DMS114 treated with DMSO at 0.1 percent for 48 hours (cell line): ENCODE measurements around the gene KLHL17.
"Not testable (repeated sequence)": the region's sequence is repeated elsewhere in the genome, so short reads cannot be mapped to it uniquely, and the experiment has no call there.

Experiments used
- DNase-seq: peaks from one replicate; lab custom pipeline; 2025; ENCODE audit not compliant: unreplicated experiment; lab: John Stamatoyannopoulos, UW

KLHL17 gene

DNA sequence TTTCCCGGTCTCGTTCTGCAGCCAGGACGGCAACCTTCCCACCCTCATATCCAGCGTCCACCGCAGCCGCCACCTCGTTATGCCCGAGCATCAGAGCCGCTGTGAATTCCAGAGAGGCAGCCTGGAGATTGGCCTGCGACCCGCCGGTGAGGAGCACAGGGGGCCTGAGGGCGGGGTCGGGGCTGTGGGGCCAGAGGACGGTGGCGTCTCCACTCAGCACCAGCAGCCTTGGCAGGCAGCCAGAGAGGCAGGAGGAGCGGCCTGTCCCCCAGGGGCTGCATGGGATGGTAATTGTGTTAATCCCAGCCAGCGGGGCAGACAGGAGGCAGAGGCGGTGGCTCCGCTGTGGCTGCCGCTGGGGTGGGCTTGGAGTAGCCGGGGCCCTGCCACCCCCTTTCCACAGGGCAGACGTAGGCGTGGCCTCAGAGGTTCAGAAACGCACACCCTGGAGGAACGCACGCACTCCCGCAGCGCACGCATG lies 24.6 kb upstream of the KLHL17 start:
- no peak for DNase-seq

DNA sequence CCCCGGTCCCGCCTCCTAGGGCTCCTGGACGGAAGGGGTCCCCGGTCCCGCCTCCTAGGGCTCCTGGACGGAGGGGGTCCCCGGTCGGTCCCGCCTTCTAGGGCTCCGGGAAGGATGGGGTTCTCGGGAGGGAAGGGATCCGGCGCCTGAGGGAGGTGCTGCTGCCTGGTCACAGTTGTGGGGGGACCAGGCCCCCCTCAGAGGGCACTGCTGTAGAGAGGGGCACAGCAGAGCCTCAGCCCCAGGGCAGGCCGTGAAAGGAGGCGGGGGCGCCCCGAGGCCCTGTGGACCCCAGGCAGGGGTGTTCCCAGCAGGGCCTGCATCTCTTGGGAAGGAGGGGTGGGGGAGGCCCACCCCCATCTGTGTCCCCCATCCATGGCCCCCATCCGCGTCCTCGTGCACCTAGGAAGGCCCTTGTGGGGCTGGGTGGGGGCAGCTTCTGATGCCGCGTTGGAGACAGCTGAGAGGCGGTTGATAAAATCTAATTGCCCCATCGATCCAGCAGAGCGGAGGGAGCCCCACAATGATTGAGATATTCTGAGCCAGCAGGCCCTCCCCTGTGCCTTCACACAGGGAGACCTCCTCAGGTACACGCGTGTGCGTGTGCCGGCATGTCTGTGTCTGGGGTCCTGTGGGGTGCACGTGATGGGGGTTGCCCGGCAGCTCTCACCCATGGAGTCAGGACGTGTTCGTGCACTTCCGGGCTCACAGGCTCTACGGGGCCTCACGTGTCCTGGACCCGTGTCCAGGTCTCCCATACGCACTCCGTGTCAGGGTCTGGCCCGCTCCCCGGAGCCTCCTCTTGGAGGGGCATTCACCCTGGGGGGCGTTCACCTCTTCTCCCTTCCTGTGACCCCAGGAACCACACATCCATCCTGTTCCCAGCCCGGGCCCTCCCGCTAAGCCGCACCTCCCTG lies 23.8 kb upstream of the KLHL17 start:
- DNase-seq: no peak

DNA sequence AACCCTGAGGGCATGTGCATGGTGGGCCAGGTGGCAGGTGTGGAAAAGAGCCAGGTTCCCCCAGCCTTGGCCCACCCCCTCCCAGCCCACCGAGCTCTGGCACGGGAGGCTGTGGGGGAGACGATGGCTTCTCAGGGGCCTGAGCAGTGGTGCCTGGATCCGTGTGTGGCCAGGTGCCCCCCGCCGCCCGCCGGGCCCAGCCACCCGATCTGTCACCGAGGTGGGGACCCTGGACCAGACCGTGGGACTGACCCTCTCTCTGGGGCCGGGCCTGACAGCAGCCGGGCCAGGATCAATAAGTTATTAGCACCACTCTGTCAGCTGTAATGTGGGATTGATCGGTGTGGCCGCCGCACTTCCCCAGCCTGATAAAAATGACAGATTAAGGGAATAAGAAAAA lies 22.9 kb upstream of the KLHL17 start:
- DNase-seq: no peak

DNA sequence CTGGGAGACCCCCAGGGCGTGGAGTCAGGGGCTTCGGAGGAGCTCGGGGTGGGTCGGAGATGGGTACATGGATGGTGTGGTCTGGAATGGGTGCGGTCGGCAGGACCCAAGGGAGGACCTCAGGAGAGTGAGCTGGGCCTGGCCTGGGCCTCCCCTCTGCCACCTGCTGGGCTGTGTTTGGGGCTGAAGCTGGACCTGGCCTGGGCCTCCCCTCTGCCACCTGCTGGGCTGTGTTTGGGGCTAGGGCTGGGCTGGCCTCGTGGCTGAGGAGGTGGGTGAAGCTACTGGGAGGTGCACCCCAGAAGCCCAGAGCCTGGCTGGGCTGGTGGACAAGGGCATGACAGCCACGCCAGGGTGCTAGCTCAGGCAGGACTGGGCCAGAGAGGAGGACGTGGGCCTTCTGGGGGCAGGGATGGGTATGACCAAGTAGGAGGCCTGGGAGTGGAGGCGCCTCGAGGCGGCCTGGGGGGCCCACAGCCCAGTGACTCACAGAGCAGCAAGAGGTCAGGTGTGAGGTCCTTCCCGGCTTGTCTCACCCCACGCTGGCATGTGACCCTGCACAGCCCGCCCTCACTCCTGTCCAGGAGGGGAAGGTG lies 22.2 kb upstream of the KLHL17 start:
- peak; percentile 32 for DNase-seq

DNA sequence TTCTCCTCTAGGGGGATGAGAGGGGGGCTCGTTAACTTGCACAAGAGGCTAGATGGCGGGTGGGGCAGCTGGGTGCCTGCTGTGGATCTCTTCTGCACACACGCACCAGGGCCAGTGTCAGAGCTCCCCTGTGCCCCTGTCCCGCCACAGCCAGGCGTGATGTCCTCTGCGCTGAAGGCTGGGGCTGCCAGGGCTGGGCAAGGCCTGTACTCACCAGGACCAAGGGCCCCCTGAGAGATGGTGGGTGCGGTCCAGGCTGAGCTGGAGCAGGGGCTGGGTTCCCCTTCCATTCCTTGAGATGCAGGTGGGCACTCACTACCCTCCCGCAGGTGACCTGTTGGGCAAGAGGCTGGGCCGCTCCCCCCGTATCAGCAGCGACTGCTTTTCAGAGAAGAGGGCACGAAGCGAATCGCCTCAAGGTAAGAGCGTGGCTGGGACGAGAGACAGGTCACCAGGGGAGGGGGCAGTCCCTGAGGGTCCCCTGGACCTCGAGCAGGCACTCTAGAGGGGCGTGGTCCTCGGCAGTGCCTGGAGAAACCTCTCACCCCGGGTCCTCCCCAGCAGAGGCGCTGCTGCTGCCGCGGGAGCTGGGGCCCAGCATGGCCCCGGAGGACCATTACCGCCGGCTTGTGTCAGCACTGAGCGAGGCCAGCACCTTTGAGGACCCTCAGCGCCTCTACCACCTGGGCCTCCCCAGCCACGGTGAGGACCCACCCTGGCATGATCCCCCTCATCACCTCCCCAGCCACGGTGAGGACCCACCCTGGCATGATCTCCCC lies 21.5 kb upstream of the KLHL17 start:
- DNase-seq: no peak

DNA sequence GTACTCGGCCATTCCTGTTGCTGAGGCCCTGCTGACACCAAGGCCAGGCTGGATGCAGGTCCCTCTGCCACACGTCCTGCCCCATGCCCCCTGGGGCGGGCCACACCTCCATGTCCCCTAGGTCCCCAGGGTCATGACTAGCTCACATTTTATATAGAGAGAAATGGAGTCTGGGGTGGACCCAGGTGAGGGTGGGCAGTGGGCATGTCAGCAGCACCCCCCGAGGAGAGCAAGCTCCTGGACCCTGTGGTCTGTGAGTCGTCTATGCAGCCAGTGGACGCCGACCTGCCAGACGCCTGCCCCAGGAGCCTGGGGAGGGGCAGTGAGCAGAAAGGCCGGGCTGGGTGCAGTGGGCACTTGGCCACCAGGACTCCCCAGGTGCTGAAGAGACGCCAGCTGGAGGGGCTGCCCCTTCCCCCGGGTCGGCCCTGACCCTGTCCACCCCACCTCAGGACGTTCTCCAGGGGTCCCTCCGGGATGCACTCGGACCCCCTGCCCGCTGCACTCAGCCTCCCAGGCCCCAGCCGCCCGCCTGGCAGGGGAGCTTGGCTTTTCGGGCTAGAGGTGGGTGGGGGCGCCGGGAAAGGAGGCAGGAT lies 20.8 kb upstream of the KLHL17 start:
- no peak for DNase-seq

DNA sequence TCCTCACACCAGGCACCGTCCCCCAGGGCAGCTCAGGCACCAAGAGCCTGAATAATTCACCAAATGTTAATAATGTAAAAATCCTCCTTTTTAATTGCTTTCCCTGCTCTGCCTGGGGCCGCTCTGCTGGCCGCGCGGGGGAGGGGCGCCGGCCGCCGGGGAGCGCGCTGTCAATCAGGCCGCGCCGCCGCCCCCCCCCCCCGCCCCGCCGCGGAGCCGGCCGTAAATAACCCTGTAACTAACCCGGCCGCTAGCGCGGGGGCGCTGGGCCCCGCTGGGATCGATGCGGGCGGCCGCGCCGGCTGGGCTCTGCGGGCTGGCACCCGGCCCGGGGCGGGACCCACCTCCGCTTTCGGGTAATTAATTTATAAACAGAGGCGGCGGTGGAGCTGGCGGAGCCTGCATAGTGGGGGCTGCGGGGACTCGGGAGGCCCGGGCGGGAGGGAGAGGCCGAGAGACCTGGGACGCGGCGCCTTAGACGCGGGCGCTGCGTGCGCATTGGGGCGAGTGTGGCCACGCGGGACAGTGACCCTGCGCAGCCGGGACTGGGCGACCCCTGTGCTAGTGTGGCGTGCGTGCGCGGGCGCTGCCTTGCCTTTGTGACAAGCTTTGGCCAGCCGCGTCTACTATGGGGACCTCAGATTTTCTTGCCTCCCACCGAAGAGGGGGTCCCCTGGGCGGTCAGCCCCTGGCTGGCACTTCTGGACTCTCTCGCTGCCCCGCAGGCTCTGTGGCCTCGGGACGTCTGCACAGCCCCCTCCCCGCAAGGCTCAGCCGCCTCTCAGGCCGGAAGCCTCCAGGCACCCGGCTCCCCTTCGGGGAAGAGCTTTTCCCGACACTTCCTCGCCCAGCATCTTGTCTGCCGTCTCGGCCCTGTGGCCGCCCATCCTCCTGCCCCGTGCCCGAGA lies 20.0 kb upstream of the KLHL17 start:
- DNase-seq: no peak

DNA sequence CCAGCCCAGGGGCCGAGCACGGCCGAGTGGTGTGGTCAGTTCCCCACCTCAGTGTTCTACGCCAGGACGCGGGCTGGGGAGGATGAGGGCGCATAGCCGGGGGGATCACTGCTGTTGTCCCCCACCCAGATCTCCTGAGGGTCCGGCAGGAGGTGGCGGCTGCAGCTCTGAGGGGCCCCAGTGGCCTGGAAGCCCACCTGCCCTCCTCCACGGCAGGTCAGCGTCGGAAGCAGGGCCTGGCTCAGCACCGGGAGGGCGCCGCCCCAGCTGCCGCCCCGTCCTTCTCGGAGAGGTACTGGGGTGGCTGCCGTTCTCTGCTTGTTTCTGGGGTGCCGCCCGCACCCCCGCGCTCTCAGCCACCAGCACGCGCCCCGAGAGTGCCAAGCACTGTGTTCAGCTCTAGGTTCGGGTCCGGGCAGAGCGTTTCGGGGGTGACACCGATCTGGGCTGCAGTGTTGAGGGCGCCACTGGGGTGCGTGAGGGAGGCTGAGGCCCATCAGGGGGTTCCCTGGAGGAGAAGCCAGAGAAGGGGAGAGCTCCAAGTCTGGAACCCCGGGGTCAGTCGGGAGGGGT lies 19.3 kb upstream of the KLHL17 start:
- no peak for DNase-seq

DNA sequence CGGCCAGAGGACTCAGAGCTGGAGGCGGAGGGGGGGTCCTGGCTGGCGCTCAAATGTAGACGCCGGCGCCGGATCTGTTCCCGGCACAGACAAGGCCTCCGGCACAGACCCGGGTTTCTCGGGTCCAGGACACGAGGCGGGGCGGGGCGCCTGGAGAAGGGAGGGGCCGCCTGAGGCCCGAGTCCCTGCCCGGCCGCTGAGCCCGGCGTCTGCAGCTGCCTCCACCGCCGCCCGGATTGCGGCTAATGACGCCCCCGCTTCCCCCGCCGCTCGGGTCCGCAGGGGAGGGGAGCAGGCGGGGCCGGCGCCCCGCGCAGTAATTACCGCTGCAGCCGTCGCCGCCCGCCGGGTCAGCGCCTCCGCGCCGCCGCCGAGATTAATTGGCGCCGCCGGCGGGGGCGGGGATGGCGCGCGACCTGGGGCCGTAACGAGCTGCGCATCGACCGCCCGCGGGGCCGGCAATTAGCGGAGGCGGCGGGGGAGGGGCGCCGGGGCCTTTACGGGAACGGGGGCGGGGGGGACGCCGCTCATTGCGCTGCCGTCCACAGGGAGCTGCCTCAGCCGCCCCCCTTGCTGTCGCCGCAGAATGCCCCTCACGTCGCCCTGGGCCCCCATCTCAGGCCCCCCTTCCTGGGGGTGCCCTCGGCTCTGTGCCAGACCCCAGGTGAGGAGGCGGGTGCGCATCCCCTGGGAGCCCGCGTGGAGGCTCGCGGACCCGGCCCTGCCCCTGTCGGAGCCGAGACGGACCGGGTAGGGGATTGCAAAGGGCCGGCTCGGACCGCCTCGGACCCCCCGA lies 18.6 kb upstream of the KLHL17 start:
- no peak for DNase-seq

DNA sequence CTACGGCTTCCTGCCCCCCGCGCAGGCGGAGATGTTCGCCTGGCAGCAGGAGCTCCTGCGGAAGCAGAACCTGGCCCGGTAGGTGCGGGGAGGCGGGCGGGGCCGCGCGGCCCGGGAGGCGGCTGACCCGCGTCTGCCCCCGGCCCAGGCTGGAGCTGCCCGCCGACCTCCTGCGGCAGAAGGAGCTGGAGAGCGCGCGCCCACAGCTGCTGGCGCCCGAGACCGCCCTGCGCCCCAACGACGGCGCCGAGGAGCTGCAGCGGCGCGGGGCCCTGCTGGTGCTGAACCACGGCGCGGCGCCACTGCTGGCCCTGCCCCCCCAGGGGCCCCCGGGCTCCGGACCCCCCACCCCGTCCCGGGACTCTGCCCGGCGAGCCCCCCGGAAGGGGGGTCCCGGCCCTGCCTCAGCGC lies 18.0 kb upstream of the KLHL17 start:
- no peak for DNase-seq

DNA sequence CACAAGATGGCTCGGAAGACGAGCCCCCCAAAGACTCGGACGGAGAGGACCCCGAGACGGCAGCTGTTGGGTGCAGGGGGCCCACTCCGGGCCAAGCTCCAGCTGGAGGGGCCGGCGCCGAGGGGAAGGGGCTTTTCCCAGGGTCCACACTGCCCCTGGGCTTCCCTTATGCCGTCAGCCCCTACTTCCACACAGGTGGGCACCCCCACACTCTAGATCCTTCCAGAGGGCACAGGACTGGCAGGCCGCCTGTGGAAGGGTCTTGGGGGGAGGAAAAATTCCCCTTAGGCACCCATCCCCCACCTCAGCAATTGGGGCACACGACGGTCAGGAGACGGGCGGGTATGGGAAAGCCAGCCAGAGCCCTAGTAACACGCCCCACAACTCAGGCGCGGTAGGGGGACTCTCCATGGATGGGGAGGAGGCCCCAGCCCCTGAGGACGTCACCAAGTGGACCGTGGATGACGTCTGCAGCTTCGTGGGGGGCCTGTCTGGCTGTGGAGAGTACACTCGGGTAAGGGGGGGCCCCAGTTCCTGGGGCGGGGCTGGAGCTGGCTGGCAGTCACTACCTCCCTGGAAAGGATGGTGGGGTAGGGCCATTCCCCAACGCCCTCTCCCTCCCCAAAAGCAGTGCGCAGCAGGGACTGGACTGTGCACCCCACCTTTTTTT lies 17.4 kb upstream of the KLHL17 start:
- no peak for DNase-seq

DNA sequence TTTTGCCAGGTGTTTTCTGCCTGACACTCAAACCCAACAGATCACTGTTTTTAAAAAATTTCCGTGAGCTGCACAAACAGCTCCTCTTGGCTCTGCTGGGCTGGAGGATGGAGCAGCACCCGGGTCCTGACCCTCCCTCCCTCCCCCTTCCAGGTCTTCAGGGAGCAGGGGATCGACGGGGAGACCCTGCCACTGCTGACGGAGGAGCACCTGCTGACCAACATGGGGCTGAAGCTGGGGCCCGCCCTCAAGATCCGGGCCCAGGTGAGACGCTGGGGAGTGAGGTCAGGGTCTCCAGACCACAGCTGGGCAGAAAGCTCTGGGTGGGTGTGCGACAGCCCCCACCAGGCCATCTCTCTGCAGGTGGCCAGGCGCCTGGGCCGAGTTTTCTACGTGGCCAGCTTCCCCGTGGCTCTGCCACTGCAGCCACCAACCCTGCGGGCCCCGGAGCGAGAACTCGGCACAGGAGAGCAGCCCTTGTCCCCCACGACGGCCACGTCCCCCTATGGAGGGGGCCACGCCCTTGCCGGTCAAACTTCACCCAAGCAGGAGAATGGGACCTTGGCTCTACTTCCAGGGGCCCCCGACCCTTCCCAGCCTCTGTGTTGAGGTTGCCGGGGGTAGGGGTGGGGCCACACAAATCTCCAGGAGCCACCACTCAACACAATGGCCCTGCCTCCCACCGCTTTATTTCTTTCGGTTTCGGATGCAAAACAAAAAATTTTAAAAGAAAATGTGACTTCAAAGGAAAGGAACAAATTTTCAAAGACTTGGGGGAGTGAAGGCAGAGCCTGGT lies 16.6 kb upstream of the KLHL17 start:
- DNase-seq: no peak

DNA sequence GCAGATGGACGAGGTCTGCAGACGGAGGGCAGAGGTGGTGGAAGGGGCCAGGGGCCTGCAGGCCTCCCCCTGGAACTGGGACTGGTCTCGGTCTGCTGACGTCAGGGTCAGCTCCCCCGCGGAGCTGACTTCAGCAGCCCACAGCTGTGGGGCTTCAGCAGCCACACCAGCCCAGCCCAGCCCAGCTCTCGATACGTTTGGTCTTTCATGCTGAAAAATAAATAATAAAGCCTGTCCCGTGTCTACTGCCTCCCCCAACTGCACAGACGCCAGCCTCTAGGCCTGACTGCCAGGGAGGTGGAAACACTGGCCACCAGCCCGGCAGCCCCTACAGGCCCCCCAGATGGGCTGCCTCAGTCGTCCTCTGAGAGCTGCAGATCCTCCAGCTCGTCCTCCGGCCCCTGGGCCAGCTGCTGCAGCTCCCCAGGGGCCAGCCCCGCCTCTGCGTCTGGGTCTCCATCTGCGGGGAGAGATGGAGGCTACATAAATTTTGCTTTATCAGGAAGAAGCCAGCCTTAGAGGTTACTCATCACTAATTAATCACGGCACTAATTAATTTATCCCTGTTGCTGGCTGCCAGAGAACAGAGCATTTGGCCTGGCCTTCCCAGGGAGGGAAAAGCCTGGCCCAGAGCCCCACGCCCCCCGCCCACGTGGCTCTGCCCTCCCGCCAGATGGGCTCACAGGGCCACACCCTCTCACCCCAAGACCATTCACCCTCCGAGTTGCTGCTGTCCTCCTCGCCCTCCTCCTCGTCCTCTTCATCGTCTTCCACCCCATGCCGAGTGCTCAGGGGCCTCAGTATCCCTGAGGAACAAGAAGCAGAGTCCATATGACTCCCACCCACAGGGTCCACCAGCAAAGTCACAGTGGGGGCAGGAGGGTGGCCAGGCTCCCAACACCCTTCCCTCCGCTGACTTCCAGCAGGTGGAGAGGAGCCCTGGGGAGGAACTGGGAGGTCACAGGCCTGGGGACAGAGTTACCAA lies 15.8 kb upstream of the KLHL17 start:
- DNase-seq: peak; percentile 30

DNA sequence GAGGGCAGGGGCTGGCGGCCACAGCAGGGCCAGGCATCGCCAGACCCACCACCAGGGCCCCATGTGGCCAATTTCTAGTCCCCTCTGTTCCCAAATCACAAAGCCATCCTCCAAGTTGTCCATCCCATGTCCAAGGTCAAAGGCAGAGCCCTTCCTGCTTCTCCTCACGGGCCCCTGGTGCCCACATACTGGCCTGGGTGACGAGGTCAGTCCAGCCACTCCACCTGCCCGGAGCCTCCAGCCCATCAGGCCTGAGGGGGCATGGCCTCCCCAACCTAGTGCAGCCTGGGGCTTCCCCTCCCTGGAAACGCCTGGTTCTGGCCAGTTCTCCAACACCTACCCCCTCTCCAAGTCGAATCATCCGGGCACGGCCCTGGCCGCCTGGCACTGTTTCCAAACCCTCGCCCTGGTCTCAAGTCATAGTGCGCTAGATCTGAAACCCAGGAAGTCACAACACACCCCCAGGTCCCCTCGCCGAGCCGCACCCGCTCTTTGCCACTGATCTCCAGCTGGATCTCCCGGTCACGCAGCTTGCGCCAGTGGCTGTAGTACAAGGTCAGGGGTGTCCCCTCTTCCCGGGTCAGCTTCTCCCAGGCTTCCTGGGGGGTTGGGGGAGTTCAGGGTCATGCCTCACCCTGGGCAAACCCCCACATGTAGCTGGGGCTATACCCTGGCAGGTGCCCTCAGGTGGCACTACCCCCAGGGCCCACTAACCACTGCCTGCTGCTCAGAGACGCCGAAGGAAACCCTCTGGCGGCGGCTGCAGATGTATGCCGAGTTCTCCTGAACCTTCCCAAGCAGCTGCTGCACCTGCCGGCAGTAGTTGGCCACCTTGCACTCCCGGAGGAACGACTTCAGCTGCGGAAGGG lies 14.5 kb upstream of the KLHL17 start:
- DNase-seq: no peak

DNA sequence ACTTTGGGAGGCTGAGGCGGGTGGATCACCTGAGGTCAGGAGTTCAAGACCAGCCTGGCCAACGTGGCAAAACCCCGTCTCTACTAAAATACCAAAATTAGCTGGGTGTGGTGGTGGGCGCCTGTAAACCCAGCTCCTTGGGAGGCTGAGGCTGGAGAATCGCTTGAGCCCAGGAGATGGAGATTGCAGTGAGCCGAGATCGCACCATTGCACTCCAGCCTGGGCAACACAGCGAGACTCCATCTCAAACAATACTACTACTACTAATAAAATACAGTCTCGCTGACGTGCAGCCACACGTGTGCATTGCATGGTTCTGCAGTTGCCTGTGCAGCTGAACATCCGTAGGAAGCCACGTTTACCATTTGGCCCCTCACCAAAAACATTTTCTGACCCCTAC lies 13.6 kb upstream of the KLHL17 start:
- not testable (repeated sequence) for DNase-seq

DNA sequence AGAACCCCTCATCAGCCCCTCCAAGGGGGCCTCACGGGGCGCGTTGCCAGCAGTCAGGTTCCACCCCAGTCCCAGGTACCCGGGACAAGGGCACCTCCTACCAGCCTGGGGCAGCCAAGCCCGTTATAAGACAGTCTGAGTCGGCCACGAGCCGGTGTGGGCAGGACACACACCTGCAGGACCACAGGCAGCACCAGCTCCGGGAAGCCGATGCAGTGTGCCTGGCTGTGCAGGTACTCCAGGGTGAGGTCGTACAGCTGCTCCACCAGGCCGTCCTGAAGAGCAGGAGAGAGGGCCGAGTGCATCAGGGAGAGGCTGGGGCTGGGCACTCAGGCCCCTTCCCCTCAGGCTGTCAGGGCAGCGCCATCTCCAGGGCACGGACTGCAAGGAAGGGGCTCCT lies 12.4 kb upstream of the KLHL17 start:
- DNase-seq: no peak
